Measurements from ENCODE around the gene TUBB4A. TPM values are rescaled to one million over a fixed set of nuclear protein-coding genes. Genes with fewer than 3 reads are reported as not detected.

The TUBB4A gene
- total and polyA plus RNA-seq, 8 donors: 1.1 to 5.5 (median 2.7) TPM

DNA sequence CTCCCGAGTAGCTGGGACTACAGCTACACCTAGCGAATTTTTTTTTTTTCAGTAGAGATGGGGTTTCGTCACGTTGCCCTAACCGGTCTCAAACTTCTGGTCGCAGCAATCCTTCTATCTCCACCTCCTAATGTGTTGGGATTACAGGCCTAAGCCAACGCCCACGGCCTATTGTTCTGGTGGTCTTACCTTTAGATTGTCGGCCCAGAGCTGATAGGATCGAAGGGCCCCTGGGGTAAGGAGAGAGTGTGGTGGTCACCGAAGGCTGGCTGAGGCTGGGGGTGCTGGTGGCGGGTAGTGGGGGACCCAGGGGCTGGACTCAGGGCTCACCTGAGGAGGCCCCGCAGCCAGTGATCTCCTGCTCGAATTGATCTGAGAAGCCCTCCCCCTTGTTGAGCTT is 31.0 kb downstream of the TUBB4A start:
- Histone ChIP-seq H3K36me3 (peaks cover 0 to 10% (median 0%) of the 10 kb centered on the region in 3 donors), H3K27me3 (no peaks in the 10 kb centered on the region), H3K4me1 (peaks cover 0 to 15% (median 5%) of the 10 kb centered on the region in 3 donors), H3K9me3 (no peaks in the 10 kb centered on the region), H3K27ac (no peak overlapping the region), H3K4me3 (no peak overlapping the region)
- ATAC-seq: no peak
- TF ChIP-seq, protein P1, sequence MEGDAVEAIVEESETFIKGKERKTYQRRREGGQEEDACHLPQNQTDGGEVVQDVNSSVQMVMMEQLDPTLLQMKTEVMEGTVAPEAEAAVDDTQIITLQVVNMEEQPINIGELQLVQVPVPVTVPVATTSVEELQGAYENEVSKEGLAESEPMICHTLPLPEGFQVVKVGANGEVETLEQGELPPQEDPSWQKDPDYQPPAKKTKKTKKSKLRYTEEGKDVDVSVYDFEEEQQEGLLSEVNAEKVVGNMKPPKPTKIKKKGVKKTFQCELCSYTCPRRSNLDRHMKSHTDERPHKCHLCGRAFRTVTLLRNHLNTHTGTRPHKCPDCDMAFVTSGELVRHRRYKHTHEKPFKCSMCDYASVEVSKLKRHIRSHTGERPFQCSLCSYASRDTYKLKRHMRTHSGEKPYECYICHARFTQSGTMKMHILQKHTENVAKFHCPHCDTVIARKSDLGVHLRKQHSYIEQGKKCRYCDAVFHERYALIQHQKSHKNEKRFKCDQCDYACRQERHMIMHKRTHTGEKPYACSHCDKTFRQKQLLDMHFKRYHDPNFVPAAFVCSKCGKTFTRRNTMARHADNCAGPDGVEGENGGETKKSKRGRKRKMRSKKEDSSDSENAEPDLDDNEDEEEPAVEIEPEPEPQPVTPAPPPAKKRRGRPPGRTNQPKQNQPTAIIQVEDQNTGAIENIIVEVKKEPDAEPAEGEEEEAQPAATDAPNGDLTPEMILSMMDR (IDR thresholded peaks at IDR 0.05): no peak
- no peak for FAIRE-seq
- DNase-seq: no peak
- WGBS, 2 donors: 81 to 84% methylated on average over 14 of the region's 14 CpGs
- intact Hi-C loops (cut with DNase I): no loop called here

DNA sequence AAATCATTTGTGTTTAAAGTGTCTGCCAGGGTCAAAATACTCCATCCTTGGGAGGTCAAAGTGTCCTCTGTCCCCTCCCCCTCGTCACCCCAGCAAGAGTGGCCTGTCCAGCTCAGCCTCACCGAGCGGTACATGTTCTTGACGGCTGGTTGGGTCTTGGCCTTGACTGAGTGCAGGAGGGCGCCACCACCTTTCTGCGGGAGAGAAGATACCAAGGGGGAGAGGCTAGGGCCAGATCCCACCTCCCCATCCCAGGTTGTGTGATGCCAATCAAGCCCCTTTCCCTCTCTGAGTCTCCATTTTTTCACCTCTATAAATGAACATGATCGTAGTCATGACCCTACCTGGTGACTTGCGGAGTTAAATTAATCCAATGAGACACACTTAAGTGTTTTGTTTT is 31.9 kb downstream of the TUBB4A start:
- H3K36me3 ChIP-seq: peaks cover 0 to 11% (median 0%) of the 10 kb centered on the region in 3 donors
- H3K4me1 ChIP-seq: peaks cover 0 to 11% (median 5%) of the 10 kb centered on the region in 3 donors
- WGBS, 2 donors: 70 to 75% methylated on average over 8 of the region's 8 CpGs
- H3K9me3 ChIP-seq: no peaks in the 10 kb centered on the region
- FAIRE-seq (no peak), ATAC-seq (no peak), DNase-seq (no peak)
- TF ChIP-seq, protein P1 (IDR thresholded peaks at IDR 0.05): no peak
- intact Hi-C loops (cut with DNase I): no loop called here
- H3K27ac ChIP-seq: no peak overlapping the region
- no peaks in the 10 kb centered on the region for H3K27me3 ChIP-seq
- no peak overlapping the region for H3K4me3 ChIP-seq

DNA sequence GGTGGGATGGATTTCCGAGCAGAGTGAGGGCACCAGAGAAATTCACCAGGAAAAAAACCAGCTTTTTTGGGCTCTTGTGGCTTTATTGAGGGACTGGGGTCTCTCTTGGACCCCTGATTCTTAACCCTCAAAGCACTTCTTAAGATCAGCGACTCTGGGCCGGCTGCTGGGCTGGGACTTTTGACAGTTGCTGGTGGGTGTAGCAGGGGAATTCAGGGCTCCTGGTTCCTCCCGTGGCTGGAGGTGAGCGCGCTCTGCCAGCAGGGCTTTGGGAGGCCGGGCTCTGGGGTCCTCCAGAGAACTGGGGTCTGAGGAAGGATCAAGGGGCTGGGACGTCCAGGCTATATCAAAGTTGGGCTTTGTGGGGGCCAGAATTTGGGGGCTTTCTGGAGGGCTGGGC is 34.7 kb downstream of the TUBB4A start:
- FAIRE-seq: no peak
- TF ChIP-seq, protein P1 (IDR thresholded peaks at IDR 0.05): no peak
- intact Hi-C loops (cut with DNase I): no loop called here

DNA sequence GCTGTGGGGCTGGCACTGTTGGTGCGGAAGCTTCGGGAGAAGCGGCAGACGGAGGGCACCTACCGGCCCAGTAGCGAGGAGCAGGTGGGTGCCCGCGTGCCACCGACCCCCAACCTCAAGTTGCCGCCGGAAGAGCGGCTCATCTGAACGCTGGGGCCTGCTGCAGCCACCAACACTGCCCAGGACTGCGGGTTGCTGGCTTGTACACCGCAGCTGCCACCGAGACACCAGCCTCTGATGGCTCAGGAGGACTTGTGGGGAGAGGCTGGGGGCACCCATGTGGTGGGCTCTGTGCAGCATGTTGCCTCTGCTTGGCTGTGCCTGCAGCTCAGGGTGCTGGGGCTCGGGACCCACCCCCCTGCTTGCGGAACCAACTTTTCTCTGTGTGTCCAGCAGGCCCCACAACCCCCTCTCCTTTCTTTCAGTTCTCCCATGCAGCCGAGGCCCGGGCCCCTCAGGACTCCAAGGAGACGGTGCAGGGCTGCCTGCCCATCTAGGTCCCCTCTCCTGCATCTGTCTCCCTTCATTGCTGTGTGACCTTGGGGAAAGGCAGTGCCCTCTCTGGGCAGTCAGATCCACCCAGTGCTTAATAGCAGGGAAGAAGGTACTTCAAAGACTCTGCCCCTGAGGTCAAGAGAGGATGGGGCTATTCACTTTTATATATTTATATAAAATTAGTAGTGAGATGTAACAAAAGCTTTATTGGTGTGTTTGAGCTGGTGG is 35.4 kb downstream of the TUBB4A start:
- H3K4me3 ChIP-seq: no peak overlapping the region
- no peaks in the 10 kb centered on the region for H3K9me3 ChIP-seq
- intact Hi-C loops (cut with DNase I): no loop called here
- H3K36me3 ChIP-seq: peaks cover 0 to 11% (median 0%) of the 10 kb centered on the region in 3 donors
- no peak overlapping the region for H3K27ac ChIP-seq
- WGBS, 2 donors: 90 to 94% methylated on average over 18 to 21 of the region's 21 CpGs
- no peak for FAIRE-seq
- peaks cover 0 to 6% (median 4%) of the 10 kb centered on the region in 3 donors for H3K4me1 ChIP-seq
- no peaks in the 10 kb centered on the region for H3K27me3 ChIP-seq
- TF ChIP-seq, protein P1 (IDR thresholded peaks at IDR 0.05): no peak
- no peak for DNase-seq
- no peak for ATAC-seq

More for the DNA sequence above, 34.7 kb downstream of the TUBB4A start:
- H3K4me1 ChIP-seq: peaks cover 0 to 6% (median 4%) of the 10 kb centered on the region in 3 donors
- no peak overlapping the region for H3K4me3 ChIP-seq
- DNase-seq (no peak), ATAC-seq (no peak)
- H3K36me3 ChIP-seq: peaks cover 0 to 11% (median 0%) of the 10 kb centered on the region in 3 donors
- 87 to 99% methylated on average over 8 of the region's 8 CpGs for WGBS, 2 donors
- no peaks in the 10 kb centered on the region for H3K9me3 ChIP-seq
- H3K27ac ChIP-seq: no peak overlapping the region
- no peaks in the 10 kb centered on the region for H3K27me3 ChIP-seq

DNA sequence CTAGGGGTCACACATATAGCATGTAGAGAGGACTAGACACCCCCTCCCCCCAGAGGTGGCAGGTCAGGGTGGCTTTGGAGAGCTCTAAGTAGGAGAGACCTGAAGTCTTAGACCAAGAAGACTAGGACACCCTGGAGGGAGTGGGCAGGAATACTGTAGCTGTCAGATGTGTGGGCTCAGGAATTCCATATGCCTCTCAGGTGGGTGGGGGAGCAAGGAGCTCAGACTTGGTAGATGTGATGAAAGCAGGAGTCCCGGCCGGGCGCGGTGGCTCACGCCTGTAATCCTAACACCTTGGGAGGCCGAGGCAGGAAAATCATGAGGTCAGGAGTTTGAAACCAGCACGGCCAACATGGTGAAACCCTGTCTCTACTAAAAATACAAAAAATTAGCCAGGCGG is 36.4 kb downstream of the TUBB4A start:
- ATAC-seq: no peak
- H3K9me3 ChIP-seq: no peaks in the 10 kb centered on the region
- 93 to 96% methylated on average over 8 of the region's 8 CpGs for WGBS, 2 donors
- H3K27me3 ChIP-seq: no peaks in the 10 kb centered on the region
- H3K4me3 ChIP-seq: no peak overlapping the region
- intact Hi-C loops (cut with DNase I): no loop called here
- no peak overlapping the region for H3K27ac ChIP-seq
- no peak for DNase-seq
- peaks cover 0 to 6% (median 4%) of the 10 kb centered on the region in 3 donors for H3K4me1 ChIP-seq
- no peak for FAIRE-seq
- TF ChIP-seq, protein P1 (IDR thresholded peaks at IDR 0.05): no peak
- H3K36me3 ChIP-seq: peaks cover 0 to 11% (median 0%) of the 10 kb centered on the region in 3 donors

Measured in pancreas (tissue), 10 donors.